K562 (cell line): ENCODE data around the gene CREB3L2. TPM values are rescaled to one million over a fixed set of nuclear protein-coding genes. Genes with fewer than 3 reads are reported as not detected.
A peak's percentile ranks its signal among the peaks of the same experiment; 100 is the strongest.

Experiments
- CHAMP1 ChIP-seq: fragments of 450-650 bp; IDR thresholded peaks from 2 replicates; pipeline ENCODE4 v1.6.1; 2016; ENCODE audit warnings: mild to moderate bottlenecking
- DACH1 ChIP-seq: fragments of 450-650 bp; IDR thresholded peaks from 2 replicates; pipeline ENCODE4 v1.6.1; 2018; ENCODE audit not compliant: partially characterized antibody
- ETV1 ChIP-seq: fragments of 450-650 bp; conservative IDR thresholded peaks from 2 replicates; pipeline ENCODE4 v1.6.1; 2016; ENCODE audit warnings: missing genetic modification characterization, control low read depth, low read depth, missing compliant biosample characterization
- HDAC6 ChIP-seq: IDR thresholded peaks from 2 replicates; pipeline ENCODE4 v1.6.1; 2012; ENCODE audit warnings: low read depth, mild to moderate bottlenecking, control low read depth, inconsistent platforms, low read length, moderate library complexity
- HMGN3 ChIP-seq: IDR thresholded peaks from 2 replicates; pipeline ENCODE4 v1.6.1; 2011; ENCODE audit warnings: borderline replicate concordance, low read depth, mild to moderate bottlenecking, mixed read lengths, low read length; ENCODE audit not compliant: insufficient read length; ENCODE audit errors: extremely low read depth
- LCOR ChIP-seq: sonication (generic); formaldehyde crosslinking; IDR thresholded peaks from 2 replicates; pipeline ENCODE4 v1.8.0; 2022; ENCODE audit warnings: mild to moderate bottlenecking, missing genetic modification reagents
- PHF20 ChIP-seq: fragments of 450-650 bp; IDR thresholded peaks from 2 replicates; pipeline ENCODE4 v1.6.1; 2018; ENCODE audit not compliant: partially characterized antibody
- SAFB ChIP-seq: fragments of 200-400 bp; formaldehyde crosslinking; IDR thresholded peaks from 2 replicates; pipeline ENCODE4 v1.6.1; 2017; ENCODE audit warnings: low read depth, low read length, borderline replicate concordance
- SIRT6 ChIP-seq: IDR thresholded peaks from one replicate; pipeline ENCODE4 v1.6.1; 2012; ENCODE audit warnings: low read depth, mild to moderate bottlenecking, control low read depth, inconsistent platforms, low read length, moderate library complexity
- SMAD4 ChIP-seq: fragments of 250-450 bp; sonication (Bioruptor Pico); conservative IDR thresholded peaks from 2 replicates; pipeline ENCODE4 v1.8.0; 2021; ENCODE audit warnings: inconsistent platforms, mild to moderate bottlenecking, moderate library complexity
- SP1 ChIP-seq: sonication (generic); formaldehyde crosslinking; IDR thresholded peaks from 2 replicates; pipeline ENCODE4 v1.8.1; 2022; ENCODE audit warnings: mild to moderate bottlenecking, missing genetic modification reagents
- STAT5A ChIP-seq: IDR thresholded peaks from 2 replicates; pipeline ENCODE4 v1.6.1; 2012; ENCODE audit warnings: low read length, inconsistent platforms, borderline replicate concordance
- TAL1 ChIP-seq: fragments of 450-650 bp; IDR thresholded peaks from 2 replicates; pipeline ENCODE4 v1.6.1; 2016; ENCODE audit warnings: mild to moderate bottlenecking
- TBL1XR1 ChIP-seq, 2 experiments: IDR thresholded peaks; 2 replicates each; pipeline ENCODE4 v1.6.1; 2012; ENCODE audit warnings: improper control_type of control experiment in 2 of 2, low read length in 2 of 2, mild to moderate bottlenecking in 1 of 2
- ZNF263 ChIP-seq: sonication (generic); formaldehyde crosslinking; IDR thresholded peaks from 2 replicates; pipeline ENCODE4 v1.8.0; 2022; ENCODE audit warnings: mild to moderate bottlenecking, missing genetic modification reagents, borderline replicate concordance
- ZNF408 ChIP-seq: fragments of 250-450 bp; sonication (Bioruptor Pico); IDR thresholded peaks from 2 replicates; pipeline ENCODE4 v1.4.0; 2020; ENCODE audit warnings: low read depth, mild to moderate bottlenecking, moderate library complexity
- ZNF551 ChIP-seq: fragments of 250-450 bp; sonication (Bioruptor Pico); IDR thresholded peaks from 2 replicates; pipeline ENCODE4 v1.5.0; 2021; ENCODE audit warnings: mild to moderate bottlenecking, moderate library complexity
- ZNF764 ChIP-seq: fragments of 250-450 bp; sonication (Bioruptor Pico); IDR thresholded peaks from 2 replicates; pipeline ENCODE4 v1.4.0; 2020; ENCODE audit warnings: low read depth, mild to moderate bottlenecking, moderate library complexity
- polyA plus RNA-seq, 8 experiments: library from polyadenylated mRNA; depleted of rRNA in 4 of 8; stranded (reverse) in 5 of 8; unstranded in 3 of 8; fragments of >200 nt; fragmentation: Nextera tagmentation in 2 of 8; fragmentation: Illumina TruSeq in 1 of 8; extraction: Ambion mirVana in 2 of 8; extraction: Trizol in 1 of 8; gene quantifications; 2 replicates each; pipeline versions ENCODE4 v1.2.1 to v1.2.3, GENCODE V29; 2011 to 2014; ENCODE audit warnings: inconsistent platforms in 1 of 8, missing spikeins in 1 of 8
- total RNA-seq, 7 experiments: library from RNA; depleted of rRNA in 6 of 7; stranded (reverse); fragments of >200 nt in 6 of 7; fragmentation: Illumina TruSeq in 2 of 7; extraction: Trizol in 2 of 7; gene quantifications; 2 replicates each; pipeline versions ENCODE4 v1.2.1 to v1.2.3, GENCODE V29; 2011 to 2021; ENCODE audit warnings: low replicate concordance in 1 of 7
- TF ChIP-seq, protein P1 (sequence below), 2 experiments: fragments of 150-350 bp in 1 of 2; IDR thresholded peaks; 2 replicates each; pipeline ENCODE4 v1.6.1; 2012 to 2016; ENCODE audit warnings: low read depth in 2 of 2, low read length in 2 of 2, mild to moderate bottlenecking in 1 of 2, moderate library complexity in 1 of 2
- TF ChIP-seq, protein P2 (sequence below): conservative IDR thresholded peaks from 2 replicates; pipeline ENCODE4 v1.6.1; 2011; ENCODE audit warnings: low read depth, mild to moderate bottlenecking, low read length; ENCODE audit not compliant: control insufficient read depth

CREB3L2 gene
- total and polyA plus RNA-seq, 9 of the 15 experiments (the other 6 are each of a cell fraction or from before 2014, with no cell fraction given), result 7.1 to 45.6 (median 15.8) TPM

DNA sequence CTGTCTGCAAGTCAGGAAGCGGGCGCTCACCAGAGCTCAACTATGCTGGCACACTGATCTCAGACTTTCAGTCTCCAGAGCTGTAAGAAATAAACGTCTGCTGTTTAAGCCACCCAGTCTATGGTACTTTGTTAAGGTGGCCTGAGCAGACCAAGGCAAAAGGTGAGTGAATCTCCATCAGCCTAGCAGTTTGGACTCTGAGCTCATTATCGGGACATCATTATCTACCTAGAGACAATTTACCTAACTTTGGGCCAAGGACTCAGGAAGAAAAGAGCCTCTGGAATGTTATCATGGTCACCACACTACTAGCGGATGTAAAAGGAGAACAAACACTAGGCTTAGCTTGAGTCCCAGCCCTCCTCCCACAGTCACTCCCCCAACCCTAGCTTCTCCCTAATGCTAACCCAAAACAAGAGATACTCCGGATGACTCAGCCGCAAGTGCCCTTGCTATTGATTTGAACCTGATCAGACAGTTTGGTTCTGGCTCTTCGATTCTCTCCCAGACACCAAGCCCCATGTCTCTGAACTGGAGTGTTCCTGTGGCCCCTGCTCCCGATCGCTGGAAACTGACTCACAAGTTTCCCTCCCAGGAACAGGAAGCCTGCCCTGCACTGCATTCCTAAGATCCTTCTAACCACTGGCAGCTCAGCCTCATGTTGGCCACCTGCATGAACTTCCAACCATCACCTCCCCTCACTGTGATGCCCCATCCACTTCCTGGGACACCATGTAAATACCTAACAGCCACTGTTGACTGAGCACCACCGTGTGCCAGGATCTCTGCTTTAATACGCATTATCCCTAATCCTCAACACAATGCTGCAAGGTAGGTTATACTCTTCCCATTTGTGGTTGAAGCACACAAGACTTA lies 34.5 kb downstream of the CREB3L2 start (continued):
- TF ChIP-seq CHAMP1 (0 out of 2 replicates have a peak, but pooled peaks have one; percentile 18), ZNF764 (no peak), ZNF551 (CRISPR knock-in tag) (no peak), TAL1 (peak; percentile 66), SIRT6 (no peak), HDAC6 (no peak), HMGN3 (peak; percentile 72), ZNF408 (CRISPR knock-in tag) (no peak), SAFB (no peak), STAT5A (peak; percentile 46; the same call in 1 of the 2 replicates), PHF20 (no peak), LCOR (peak; percentile 87), SP1 (CRISPR knock-in tag) (peak; percentile 41; the same call in 1 of the 2 replicates), DACH1 (peak; percentile 47), ZNF263 (CRISPR knock-in tag) (peak; percentile 90), SMAD4 (peak; percentile 63; the same call in 1 of the 2 replicates), TBL1XR1 (IDR thresholded peaks at IDR 0.05; ENCODE audit: low read length in 2 of 2) (peak; percentile 63 to 74; a peak in 3 of 4 replicates), ETV1 (tag) (peak; percentile 75)
- TF ChIP-seq, protein P1, sequence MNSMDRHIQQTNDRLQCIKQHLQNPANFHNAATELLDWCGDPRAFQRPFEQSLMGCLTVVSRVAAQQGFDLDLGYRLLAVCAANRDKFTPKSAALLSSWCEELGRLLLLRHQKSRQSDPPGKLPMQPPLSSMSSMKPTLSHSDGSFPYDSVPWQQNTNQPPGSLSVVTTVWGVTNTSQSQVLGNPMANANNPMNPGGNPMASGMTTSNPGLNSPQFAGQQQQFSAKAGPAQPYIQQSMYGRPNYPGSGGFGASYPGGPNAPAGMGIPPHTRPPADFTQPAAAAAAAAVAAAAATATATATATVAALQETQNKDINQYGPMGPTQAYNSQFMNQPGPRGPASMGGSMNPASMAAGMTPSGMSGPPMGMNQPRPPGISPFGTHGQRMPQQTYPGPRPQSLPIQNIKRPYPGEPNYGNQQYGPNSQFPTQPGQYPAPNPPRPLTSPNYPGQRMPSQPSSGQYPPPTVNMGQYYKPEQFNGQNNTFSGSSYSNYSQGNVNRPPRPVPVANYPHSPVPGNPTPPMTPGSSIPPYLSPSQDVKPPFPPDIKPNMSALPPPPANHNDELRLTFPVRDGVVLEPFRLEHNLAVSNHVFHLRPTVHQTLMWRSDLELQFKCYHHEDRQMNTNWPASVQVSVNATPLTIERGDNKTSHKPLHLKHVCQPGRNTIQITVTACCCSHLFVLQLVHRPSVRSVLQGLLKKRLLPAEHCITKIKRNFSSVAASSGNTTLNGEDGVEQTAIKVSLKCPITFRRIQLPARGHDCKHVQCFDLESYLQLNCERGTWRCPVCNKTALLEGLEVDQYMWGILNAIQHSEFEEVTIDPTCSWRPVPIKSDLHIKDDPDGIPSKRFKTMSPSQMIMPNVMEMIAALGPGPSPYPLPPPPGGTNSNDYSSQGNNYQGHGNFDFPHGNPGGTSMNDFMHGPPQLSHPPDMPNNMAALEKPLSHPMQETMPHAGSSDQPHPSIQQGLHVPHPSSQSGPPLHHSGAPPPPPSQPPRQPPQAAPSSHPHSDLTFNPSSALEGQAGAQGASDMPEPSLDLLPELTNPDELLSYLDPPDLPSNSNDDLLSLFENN (IDR thresholded peaks at IDR 0.05; ENCODE audit: low read depth in 2 of 2, low read length in 2 of 2), result peak in 1 of 2 experiments; percentile 53; a peak in 1 of 4 replicates
- TF ChIP-seq, protein P2, sequence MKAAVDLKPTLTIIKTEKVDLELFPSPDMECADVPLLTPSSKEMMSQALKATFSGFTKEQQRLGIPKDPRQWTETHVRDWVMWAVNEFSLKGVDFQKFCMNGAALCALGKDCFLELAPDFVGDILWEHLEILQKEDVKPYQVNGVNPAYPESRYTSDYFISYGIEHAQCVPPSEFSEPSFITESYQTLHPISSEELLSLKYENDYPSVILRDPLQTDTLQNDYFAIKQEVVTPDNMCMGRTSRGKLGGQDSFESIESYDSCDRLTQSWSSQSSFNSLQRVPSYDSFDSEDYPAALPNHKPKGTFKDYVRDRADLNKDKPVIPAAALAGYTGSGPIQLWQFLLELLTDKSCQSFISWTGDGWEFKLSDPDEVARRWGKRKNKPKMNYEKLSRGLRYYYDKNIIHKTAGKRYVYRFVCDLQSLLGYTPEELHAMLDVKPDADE, result 0 out of 2 replicates have a peak, but pooled peaks have one; percentile 25
